Fibroblast of lung (primary cell): ENCODE data around the gene SGCG.

ENCODE experiments used
- CTCF ChIP-seq, 2 donors: IDR thresholded peaks in 1 of 2; conservative IDR thresholded peaks in 1 of 2; 1 replicate in 1 of 2; 2 replicates in 1 of 2; pipeline ENCODE4 v1.5.1; 2011 to 2012; ENCODE audit warnings: low read length in 2 of 2, control low read depth in 1 of 2, inconsistent platforms in 1 of 2, low read depth in 1 of 2, mild to moderate bottlenecking in 1 of 2
- EZH2 ChIP-seq: IDR thresholded peaks from 2 replicates; pipeline ENCODE4 v1.5.1; 2012; ENCODE audit warnings: low read length, control low read depth, mild to moderate bottlenecking; ENCODE audit errors: missing control alignments

- TF ChIP-seq CTCF (conservative IDR thresholded peaks at IDR 0.05 in 1 of 2, IDR thresholded peaks at IDR 0.05 in 1 of 2; ENCODE audit: low read depth in 1 of 2, low read length in 2 of 2) (no peak), EZH2 (no peak)
Measured at GRCh38 chr13:23319883-23320224, 139.1 kb downstream of the SGCG start.
